GM11168 (cell line): ENCODE data around the gene PFKFB1.

Experiments used
- in situ Hi-C: fragments of 300-500 bp; cut with MboI; formaldehyde crosslinking; loops from one replicate; pipeline ENCODE4 v1.12.0; 2022; ENCODE audit warnings: low sequenced_read_pairs; ENCODE audit not compliant: unreplicated experiment

PFKFB1 gene

GRCh38 chrX:54994099-54994498 is at the start of gene PFKFB1:
PFKFB1 (minus strand) TSS chrX:54994188; CDS start chrX:54994007, 181 bp downstream.
- in situ Hi-C loops: no loop called here

GRCh38 chrX:55041514-55041913 is 47.5 kb upstream of the PFKFB1 start:
- in situ Hi-C loops: no loop called here

- in situ Hi-C loops: no loop called here
Observed at GRCh38 chrX:55039471-55039870, 45.5 kb upstream of the PFKFB1 start.

- in situ Hi-C loops: no loop called here
Observed at GRCh38 chrX:55033429-55033828, 39.4 kb upstream of the PFKFB1 start.

GRCh38 chrX:55030271-55031205 is 36.5 kb upstream of the PFKFB1 start, which contains the start of gene ALAS2:
ALAS2 (minus strand) TSS chrX:55030977; CDS start chrX:55026000, 4,977 bp downstream.
- in situ Hi-C loops: no loop called here

- in situ Hi-C loops: no loop called here
Observed at GRCh38 chrX:55029291-55029690, 35.3 kb upstream of the PFKFB1 start.

- in situ Hi-C loops: no loop called here
Observed at GRCh38 chrX:55028611-55029010, 34.6 kb upstream of the PFKFB1 start.

- in situ Hi-C loops: no loop called here
Observed at GRCh38 chrX:55028040-55028439, 34.1 kb upstream of the PFKFB1 start.

- in situ Hi-C loops: no loop called here
Observed at GRCh38 chrX:55026840-55027239, 32.9 kb upstream of the PFKFB1 start.

GRCh38 chrX:55026143-55026542 is 32.2 kb upstream of the PFKFB1 start:
- in situ Hi-C loops: no loop called here

- in situ Hi-C loops: no loop called here
Observed at GRCh38 chrX:55014897-55015299, 20.9 kb upstream of the PFKFB1 start.

GRCh38 chrX:55011294-55011693 is 17.3 kb upstream of the PFKFB1 start:
- in situ Hi-C loops: no loop called here

GRCh38 chrX:55008571-55009358 is 14.8 kb upstream of the PFKFB1 start:
- in situ Hi-C loops: no loop called here

GRCh38 chrX:55007656-55008055 is 13.7 kb upstream of the PFKFB1 start:
- in situ Hi-C loops: no loop called here

- in situ Hi-C loops: no loop called here
Observed at GRCh38 chrX:55006827-55007621, 13.0 kb upstream of the PFKFB1 start.

GRCh38 chrX:55005256-55005655 is 11.3 kb upstream of the PFKFB1 start:
- in situ Hi-C loops: no loop called here

- in situ Hi-C loops: no loop called here
Observed at GRCh38 chrX:55004231-55004630, 10.2 kb upstream of the PFKFB1 start.

- in situ Hi-C loops: no loop called here
Observed at GRCh38 chrX:54999717-55000598, 6.0 kb upstream of the PFKFB1 start, which contains the start of gene APEX2. APEX2 (plus strand) TSS chrX:55000363; CDS start chrX:55000423, 60 bp downstream.

- in situ Hi-C loops: no loop called here
Observed at GRCh38 chrX:54995621-54996020, 1.6 kb upstream of the PFKFB1 start.
